NCI-H748 (cell line): Measurements from ENCODE around the gene DHRS11.

ENCODE experiments used
- DNase-seq: peaks from one replicate; lab custom pipeline; 2025; ENCODE audit not compliant: unreplicated experiment; lab: John Stamatoyannopoulos, UW

The DHRS11 gene

DNA sequence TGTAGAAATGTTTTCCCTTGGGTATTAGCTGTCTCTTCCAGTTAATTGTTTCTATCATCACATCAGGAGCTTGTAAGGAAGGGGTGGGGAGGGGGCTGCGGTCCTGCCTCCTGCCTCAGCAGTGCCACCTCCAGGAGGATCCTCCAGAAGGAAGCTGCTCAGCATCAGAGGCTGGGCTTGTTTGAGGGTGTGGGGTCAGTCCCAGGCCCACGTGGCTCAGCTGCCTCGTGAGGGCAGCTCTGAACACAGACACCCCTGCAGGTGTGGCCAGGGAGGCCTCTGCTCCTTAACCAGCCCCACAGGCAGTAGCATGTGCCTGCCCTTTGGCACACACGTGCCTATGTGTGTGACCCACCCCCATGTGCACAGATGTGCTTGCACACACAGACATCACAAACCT, 56.0 kb downstream of the DHRS11 start:
- no peak for DNase-seq

DNA sequence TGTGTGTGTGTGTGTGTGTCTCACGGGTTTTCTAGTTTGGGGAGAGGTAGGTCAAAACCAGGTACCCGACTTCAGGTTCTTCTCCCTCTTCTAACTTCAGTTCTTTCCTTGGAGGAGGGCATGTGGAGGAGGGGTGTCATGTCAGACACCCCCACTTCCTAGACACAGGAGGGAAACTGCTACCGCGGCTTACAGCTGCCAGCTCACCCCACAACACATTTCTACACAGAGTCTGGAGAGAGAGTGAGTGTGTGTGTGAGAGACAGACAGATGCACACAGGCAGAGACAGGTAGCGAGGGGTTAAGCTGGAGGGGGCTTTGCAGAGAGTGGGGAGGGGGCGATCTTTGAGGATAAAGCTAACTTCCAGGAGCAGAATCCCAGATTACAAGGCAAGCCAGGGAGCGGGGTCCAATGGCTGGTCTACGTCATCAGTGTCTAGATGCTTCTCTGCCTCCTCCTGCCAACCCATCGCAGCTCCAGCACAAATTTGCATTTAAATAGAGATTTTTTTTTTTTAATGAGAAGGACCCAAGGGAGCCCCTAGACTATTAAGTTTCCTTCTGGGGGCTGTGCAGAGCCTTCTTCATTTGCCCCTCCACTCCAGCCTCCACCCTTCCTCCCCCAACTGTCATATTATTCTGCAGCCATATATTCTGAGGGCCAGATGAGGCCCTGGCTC, 58.6 kb downstream of the DHRS11 start:
- DNase-seq: no peak
